Measurements from ENCODE around the gene DNALI1. TPM values are rescaled to one million over a fixed set of nuclear protein-coding genes. Genes with fewer than 3 reads are reported as not detected.
"Not testable (repeated sequence)": the region's sequence is repeated elsewhere in the genome, so short reads cannot be mapped to it uniquely, and the experiment has no call there.

The DNALI1 gene
- total RNA-seq, 2 donors from 2014 or later: 2.6 to 6.5 TPM

- H3K9me3 ChIP-seq: no peaks in the 10 kb centered on the region
These were observed 19.0 kb downstream of the DNALI1 start for GRCh38 chr1:37575692-37576091.

GRCh38 chr1:37584544-37584943, 27.8 kb downstream of the DNALI1 start:
- not testable (repeated sequence) for H3K9me3 ChIP-seq; H3K4me3 ChIP-seq; DNase-seq (ENCODE audit: low spot score); ATAC-seq (ENCODE audit: insufficient number of reproducible peaks, low FRiP score, low read depth); H3K27ac ChIP-seq; H3K27me3 ChIP-seq (replicated peaks; ENCODE audit: insufficient read depth); H3K4me1 ChIP-seq (ENCODE audit: control insufficient read depth in 1 of 2, low read depth in 2 of 2)
- H3K36me3 ChIP-seq: peaks cover 50% of the 10 kb centered on the region

More at GRCh38 chr1:37575692-37576091, 19.0 kb downstream of the DNALI1 start:
- Histone ChIP-seq H3K27me3 (replicated peaks; ENCODE audit: insufficient read depth) (no peaks in the 10 kb centered on the region), H3K4me3 (no peak overlapping the region), H3K27ac (no peak overlapping the region), H3K4me1 (ENCODE audit: control insufficient read depth in 1 of 2, low read depth in 2 of 2) (peaks cover 0 to 3% of the 10 kb centered on the region in 2 donors), H3K36me3 (peaks cover 54% of the 10 kb centered on the region)
- no peak for TF ChIP-seq CTCF (IDR thresholded peaks at IDR 0.05)
- ATAC-seq (ENCODE audit: insufficient number of reproducible peaks, low FRiP score, low read depth) (no peak), DNase-seq (ENCODE audit: low spot score) (no peak)

- TF ChIP-seq CTCF (IDR thresholded peaks at IDR 0.05): no peak
- no peaks in the 10 kb centered on the region for H3K9me3 ChIP-seq
- H3K27me3 ChIP-seq (replicated peaks; ENCODE audit: insufficient read depth): no peaks in the 10 kb centered on the region
- H3K4me1 ChIP-seq (ENCODE audit: control insufficient read depth in 1 of 2, low read depth in 2 of 2): peaks cover 0 to 2% of the 10 kb centered on the region in 2 donors
- no peak overlapping the region for H3K27ac ChIP-seq
- peaks cover 45% of the 10 kb centered on the region for H3K36me3 ChIP-seq
- ATAC-seq (ENCODE audit: insufficient number of reproducible peaks, low FRiP score, low read depth) (no peak), DNase-seq (ENCODE audit: low spot score) (no peak)
- H3K4me3 ChIP-seq: no peak overlapping the region
These were observed 32.2 kb downstream of the DNALI1 start for GRCh38 chr1:37588939-37589338.

GRCh38 chr1:37593726-37594125, 37.0 kb downstream of the DNALI1 start:
- ATAC-seq (ENCODE audit: insufficient number of reproducible peaks, low FRiP score, low read depth) (no peak), DNase-seq (ENCODE audit: low spot score) (no peak)
- no peaks in the 10 kb centered on the region for H3K27me3 ChIP-seq (replicated peaks; ENCODE audit: insufficient read depth)
- peaks cover 31% of the 10 kb centered on the region for H3K36me3 ChIP-seq
- no peak for TF ChIP-seq CTCF (IDR thresholded peaks at IDR 0.05)
- H3K9me3 ChIP-seq: no peaks in the 10 kb centered on the region
- peaks cover 14 to 19% of the 10 kb centered on the region in 2 donors for H3K4me1 ChIP-seq (ENCODE audit: control insufficient read depth in 1 of 2, low read depth in 2 of 2)
- H3K27ac ChIP-seq: no peak overlapping the region
- H3K4me3 ChIP-seq: no peak overlapping the region

- Histone ChIP-seq H3K27ac (peak within 1 kb of the TSS; percentile 71 to 82), H3K36me3 (peaks cover 14% of the 10 kb centered on the region), H3K27me3 (replicated peaks; ENCODE audit: insufficient read depth) (no peaks in the 10 kb centered on the region), H3K4me3 (peak within 1 kb of the TSS; percentile 78), H3K4me1 (ENCODE audit: control insufficient read depth in 1 of 2, low read depth in 2 of 2) (peaks cover 14 to 19% of the 10 kb centered on the region in 2 donors), H3K9me3 (no peaks in the 10 kb centered on the region)
- DNase-seq (ENCODE audit: low spot score): peak; percentile 90
- ATAC-seq (ENCODE audit: insufficient number of reproducible peaks, low FRiP score, low read depth): peak; percentile 100
- no peak for TF ChIP-seq CTCF (IDR thresholded peaks at IDR 0.05)
These were observed 38.9 kb downstream of the DNALI1 start, which contains the start of gene GNL2 for GRCh38 chr1:37595440-37596181. Gene GNL2 (minus strand): TSS chr1:37595937. CDS start chr1:37595822, 115 bp downstream.

All from thoracic aorta (tissue), 2 donors.